EL (cell line): ENCODE results near the gene PDE11A.
A peak's percentile ranks its signal among the peaks of the same experiment; 100 is the strongest.

Experiments
- DNase-seq: peaks from one replicate; pipeline ENCODE4 v3.0.0-alpha.2; 2016

PDE11A gene

DNA sequence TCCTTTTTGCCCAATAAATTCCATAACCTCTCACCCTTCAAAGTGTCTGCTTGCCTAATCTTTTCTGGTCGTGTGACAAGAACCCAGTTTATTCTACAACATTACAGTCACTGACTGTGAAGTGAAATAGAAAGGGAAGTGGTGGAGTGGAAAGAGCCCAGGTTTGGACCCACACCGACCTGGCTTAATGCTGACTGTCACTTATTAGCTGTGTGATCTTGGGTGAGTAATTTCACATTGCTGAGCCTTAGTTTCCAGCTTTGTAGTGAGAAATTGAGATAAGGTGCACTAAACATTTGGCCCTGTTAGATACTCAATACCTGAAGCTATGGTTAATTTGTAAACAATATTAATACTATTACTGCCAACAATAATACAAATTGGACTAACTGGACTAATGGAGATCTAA is 388.9 kb downstream of the PDE11A start:
- no peak for DNase-seq

GRCh38 chr2:177682836-177683660 is 389.5 kb downstream of the PDE11A start:
- no peak for DNase-seq

DNA sequence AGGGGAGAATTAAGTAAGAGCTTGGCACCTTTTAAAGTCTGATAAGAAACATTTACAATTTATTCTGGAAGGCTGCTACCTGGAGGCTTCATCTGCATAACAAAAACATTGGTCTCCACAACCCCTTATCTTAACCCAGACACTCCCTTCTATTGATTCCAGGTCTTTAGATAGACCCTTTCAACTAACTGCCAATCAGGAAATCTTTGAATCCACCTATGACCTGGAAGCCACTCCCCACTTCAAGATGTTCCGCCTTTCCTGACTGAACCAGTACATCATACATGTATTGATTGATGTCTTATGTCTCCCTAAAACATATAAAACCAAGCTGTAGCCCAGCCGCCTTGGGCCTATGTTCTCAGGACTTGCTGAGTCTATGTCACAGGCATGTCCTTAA is 390.6 kb downstream of the PDE11A start:
- no peak for DNase-seq

DNA sequence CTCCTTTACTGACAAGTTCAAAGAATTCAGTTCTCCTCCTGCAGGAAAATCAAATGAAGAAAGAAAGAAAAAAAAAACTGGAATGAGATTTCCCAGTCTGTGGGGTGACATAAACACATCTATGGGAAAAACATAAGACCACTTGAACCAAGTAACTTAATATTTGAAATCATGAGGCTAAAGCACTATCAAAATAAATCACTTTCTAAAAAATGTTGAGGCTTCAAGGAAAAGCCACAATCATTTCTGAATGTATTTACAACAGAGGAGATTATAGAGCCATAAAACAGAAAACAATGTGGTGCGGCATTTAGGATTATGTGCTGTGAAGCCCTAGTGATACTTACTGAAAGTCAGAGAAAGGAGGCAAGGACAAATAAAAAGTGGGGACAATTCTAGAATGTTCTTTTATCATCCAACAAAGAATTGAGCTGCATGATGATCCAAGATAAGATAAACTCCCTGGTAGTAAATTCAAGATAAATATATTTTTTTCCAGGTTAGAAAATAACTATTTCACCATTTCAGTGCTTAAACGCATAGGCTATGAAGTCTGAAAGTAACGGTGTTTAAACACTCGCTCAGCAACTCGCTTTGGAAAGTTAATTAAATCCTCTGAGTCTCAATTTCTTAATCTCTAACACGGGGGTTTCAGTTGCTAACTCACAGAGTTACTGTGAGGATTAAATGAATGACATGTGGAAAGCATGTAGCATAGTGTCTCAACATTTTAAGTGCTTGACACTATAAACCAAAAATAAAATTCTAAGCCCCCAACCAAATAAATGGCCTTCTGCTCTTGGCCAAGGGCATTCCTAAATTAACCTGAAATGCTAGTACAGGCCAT is 391.5 kb downstream of the PDE11A start:
- no peak for DNase-seq

DNA sequence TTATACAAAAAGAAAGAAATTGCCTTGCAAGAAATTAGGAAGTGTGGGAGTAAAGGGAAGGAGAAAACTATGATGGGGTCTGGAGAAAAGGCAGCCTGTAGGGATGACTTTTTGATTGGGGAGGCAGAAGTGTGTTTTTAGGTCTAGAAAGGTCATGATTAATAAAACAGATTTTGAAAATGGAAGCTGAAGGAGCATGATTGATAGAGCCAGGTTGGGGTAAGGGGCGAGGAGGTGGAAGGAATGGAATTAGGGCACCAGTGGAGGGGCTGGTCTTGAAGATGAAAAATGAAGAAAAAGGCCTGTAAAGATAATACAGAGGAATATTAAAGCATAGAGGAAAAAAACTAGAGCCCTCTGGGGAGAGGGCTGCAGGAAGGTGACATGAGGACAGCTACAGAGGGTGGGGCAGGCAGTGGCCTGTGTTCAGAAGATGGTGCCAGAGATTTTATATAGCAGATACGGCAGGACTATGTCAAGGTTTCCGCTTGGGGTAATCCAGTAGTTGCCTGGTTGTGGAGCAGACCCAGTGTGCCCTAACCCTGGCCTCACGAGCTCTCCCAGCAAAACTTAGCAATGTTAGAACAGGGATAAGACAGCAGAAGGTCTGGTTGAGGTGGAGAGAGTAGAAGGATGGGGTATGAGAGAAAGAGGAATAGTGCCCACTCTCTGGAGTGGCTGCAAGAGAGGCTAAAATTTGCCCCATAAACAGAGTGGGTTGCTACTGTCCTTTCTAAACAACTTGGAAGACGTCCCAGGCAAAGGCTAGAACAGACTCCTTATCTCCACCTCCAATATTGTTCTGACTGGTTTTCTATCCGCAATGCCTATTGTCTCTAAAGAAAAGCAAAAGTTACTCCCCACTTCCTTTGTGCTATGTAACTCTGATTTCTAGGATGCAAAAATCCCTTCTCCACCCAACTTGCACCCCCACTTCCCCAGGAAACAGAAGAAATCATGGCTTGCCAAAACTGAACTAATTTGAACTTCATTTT is 392.7 kb downstream of the PDE11A start:
- no peak for DNase-seq

GRCh38 chr2:177678939-177679338 is 393.6 kb downstream of the PDE11A start:
- no peak for DNase-seq

- no peak for DNase-seq
These were observed 395.9 kb downstream of the PDE11A start for GRCh38 chr2:177676636-177677035.

- no peak for DNase-seq
These were observed 396.8 kb downstream of the PDE11A start for GRCh38 chr2:177675825-177676224.

- DNase-seq = no peak
These were observed 397.2 kb downstream of the PDE11A start for GRCh38 chr2:177675350-177675821.

- DNase-seq = peak; percentile 4
These were observed 398.7 kb downstream of the PDE11A start for GRCh38 chr2:177673602-177674595.

- DNase-seq = no peak
These were observed 400.9 kb downstream of the PDE11A start for GRCh38 chr2:177671662-177672061.

DNA sequence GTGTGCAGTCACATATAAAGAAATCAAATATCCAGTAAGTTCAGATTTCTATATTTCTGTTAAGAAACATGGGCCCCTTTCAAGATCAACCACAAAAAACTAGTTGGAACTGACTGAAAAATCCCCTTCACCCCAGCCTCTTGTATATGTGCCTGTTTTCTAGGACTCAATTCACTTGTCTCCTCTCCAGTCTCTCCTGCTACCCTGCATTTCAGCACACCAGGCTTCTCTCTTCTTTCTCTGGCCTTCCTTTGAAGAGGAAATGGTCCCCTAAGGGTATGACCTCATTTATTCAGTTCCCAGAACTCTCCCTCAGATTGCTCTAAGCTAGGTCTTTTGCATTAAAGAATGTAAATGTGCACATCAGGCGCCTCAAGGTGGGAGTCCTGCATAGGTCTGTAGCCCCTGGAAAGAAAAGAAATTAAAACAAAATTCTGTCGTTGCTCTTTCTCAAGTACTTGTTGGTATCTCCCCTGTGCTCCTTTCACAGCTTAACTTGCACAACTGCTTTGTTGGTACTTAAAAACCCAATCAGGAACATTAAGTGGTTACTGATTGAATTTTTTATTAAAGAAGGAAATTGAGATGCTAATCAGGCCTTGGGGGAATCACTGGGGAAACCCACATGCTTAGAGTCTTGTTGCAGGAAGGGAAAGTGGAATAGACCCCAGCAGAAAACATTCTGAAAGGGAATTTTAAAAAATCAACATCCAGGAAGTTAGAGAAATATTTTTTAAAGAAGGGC is 401.6 kb downstream of the PDE11A start:
- no peak for DNase-seq

DNA sequence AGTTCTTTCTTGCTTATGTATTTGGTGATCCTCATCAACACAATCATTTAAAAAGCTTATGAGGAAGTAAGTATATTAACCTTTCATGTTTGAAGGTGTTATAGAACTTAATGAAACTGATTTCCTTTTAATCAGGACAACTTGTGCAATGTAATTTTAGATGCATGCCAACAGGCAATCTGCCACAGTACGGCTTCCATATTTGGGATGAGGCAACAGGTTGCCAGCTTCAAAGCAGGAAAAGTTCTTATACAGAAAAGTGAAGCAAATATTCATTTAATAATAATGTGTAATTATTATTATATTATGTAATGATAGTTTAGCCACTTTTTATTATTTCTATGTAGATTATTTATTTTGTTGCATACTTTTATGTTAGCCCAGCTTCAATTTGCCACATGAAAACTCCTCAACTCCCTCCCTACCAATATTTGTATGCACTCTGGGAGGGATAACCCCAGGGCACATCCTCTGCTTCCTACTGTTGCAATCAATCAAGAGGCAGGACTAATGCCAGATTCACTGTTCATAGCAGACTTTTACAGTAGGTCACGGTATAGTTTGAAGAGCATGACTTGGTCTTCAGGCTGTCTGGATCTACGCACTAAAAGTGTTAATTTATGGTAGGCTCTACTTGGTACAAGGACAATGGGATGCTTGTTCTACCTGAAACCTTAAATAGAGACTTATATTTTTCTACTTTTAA is 402.8 kb downstream of the PDE11A start:
- DNase-seq = no peak

GRCh38 chr2:177669201-177669600 is 403.4 kb downstream of the PDE11A start:
- no peak for DNase-seq

DNA sequence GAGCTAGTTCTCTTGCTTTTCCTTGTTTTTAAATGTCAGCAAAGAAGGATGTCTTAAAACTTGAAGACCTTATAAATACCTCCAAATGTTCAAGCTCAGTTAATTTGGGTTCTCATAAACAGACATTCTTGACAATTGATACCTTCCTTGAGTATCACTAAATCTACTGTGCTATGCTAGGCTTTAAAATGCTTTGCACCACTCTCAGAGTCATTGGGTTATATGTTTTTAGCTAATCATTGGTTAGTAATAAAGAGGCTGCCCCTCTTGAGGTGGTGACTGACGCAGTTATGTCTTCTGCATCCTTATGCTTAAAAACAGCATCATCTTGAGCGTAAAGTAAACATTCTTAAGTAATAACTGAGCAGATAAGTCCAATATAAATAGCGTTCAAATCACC is 404.0 kb downstream of the PDE11A start:
- DNase-seq = no peak

DNA sequence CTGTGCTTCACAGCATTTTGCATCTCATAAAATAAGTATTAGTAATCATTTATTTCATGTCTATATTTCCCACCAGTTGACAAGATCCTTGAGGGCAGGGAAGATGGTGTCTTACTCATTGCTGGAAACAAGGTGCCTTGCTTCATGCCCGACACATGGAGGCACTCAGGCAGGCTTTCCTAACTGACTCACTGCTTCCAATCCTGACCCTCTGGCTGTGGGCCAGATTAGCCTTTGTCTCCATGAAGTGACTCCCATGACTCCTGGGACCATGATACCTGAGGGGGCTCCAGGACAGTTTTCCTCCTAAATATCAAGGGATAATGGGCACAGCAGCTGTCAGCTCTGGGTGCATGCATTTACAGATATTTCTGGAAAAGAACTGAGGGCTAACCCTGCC is 405.0 kb downstream of the PDE11A start:
- peak; percentile 19 for DNase-seq

GRCh38 chr2:177666408-177666807 is 406.2 kb downstream of the PDE11A start:
- peak; percentile 40 for DNase-seq

- no peak for DNase-seq
These were observed 406.6 kb downstream of the PDE11A start for GRCh38 chr2:177665948-177666347.

- DNase-seq = no peak
These were observed 407.2 kb downstream of the PDE11A start for GRCh38 chr2:177665328-177665727.

GRCh38 chr2:177662895-177663294 is 409.7 kb downstream of the PDE11A start:
- no peak for DNase-seq
